HG02588 (cell line): ENCODE data around the gene FNTB.
A peak's percentile ranks its signal among the peaks of the same experiment; 100 is the strongest.

Experiments used
- ATAC-seq: cut with Tn5 transposase; IDR thresholded peaks from one replicate; pipeline ENCODE4 v1.9.1; 2021; ENCODE audit warnings: mild to moderate bottlenecking, moderate library complexity; ENCODE audit not compliant: unreplicated experiment

Gene FNTB

GRCh38 chr14:64973826-64974225 is 12.9 kb upstream of the FNTB start:
- ATAC-seq, result no peak

GRCh38 chr14:64974563-64974962 is 12.1 kb upstream of the FNTB start:
- no peak for ATAC-seq

DNA sequence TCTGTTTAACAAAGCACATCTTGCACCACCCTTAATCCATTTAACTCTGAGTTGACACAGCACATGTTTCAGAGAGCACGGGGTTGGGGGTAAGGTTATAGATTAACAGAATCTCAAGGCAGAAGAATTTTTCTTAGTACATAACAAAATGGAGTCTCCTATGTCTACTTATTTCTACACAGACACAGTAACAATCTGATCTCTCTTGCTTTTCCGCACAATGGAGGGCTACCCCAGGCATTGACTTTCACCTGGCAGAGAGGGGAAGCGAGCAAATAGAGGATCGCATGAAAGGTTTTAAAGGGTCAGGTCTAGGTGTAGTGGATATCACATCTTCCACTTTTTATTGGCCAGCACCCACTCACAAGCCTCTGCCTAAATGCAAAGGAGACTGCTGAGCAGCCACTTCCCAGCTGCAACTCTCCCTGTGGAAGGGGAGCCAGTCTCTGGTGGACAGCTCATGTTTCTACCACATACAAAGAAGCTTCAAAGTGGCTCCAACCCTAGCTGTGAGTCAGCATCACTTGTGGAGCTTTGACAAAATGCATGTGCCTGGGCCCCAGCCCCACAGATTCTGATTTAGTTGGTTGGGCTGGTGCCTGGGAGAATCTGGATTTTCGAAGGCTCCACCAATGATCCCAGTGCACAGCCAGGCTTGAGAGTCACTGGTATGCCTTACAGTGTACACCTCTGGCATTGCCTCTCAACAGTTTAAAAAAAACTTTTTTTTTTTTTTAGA is 7.2 kb upstream of the FNTB start:
- no peak for ATAC-seq

DNA sequence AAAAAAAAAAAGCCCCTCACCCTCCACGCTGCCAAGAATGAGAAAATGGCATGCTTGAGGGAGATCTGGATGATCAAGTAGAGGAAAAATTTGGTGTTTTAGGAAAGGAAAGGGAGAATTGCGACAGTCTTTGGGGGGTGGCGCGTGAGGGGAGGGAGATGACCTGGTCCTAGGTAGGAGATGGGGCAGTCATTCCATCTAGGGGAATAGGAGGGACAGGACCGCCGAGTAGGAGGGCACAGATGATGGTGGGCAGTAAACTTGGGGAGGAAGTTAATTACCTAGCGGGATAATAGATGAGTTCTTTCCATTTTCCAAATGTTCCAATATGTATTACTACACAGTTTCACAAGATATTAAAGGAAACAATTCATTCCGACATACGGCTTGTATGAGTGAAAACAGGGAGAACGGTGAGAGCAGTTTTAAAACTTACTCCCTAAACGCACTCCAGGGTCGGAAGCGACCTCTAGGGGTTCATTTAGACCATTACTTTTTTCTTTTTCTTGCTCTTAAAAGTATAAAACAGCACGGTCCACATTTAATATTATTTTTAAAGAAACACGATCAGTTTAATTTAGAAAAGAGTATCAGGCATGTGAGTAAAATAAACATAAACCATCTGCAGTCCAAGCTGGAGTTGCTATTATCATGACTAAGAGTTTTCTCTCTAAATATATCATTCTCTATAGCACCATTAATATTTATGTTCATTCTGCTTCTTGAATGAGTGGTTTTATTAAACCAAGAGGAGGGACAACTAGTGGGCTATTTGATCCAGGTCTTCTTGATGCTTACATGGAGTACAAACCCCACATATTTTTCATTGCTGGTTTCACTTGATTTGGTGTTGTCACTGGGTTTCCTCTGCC is 3.0 kb upstream of the FNTB start:
- ATAC-seq, result no peak

DNA sequence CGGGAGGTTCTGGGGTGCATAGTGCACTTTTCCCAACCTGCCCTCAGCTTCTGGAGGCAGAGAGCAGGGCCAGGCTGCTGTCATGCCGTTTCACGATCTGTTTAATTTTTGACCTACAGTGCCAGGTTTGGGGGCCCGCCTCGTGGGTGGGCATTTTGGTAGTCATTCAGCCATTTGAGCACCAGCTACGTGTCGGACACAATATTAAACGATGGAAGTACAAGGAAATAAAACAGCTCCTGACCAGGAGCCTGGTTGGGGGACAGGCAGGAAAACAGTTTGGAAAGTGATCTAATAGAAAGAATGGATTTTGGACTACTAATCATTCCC is 708 bp downstream of the FNTB start:
- ATAC-seq, result no peak

DNA sequence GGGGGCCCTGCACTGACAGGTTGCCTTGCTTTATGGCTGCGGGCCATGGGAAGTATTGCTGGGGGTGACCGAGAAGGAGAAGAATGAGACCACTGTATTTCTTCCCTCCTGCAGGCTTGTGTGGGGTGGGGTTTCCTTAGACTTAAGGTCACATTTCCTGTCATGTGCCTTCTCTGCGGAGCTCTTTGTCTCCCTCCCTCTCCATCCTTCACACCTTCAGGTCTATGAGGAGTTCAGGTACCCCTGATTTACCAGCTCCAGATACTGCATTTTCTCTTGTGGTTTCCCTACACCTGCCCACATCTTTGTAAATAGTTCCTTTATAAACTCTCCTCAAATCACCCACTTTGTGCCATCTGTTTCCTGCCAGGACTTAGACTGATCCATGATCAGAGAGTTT is 3.6 kb downstream of the FNTB start:
- no peak for ATAC-seq

DNA sequence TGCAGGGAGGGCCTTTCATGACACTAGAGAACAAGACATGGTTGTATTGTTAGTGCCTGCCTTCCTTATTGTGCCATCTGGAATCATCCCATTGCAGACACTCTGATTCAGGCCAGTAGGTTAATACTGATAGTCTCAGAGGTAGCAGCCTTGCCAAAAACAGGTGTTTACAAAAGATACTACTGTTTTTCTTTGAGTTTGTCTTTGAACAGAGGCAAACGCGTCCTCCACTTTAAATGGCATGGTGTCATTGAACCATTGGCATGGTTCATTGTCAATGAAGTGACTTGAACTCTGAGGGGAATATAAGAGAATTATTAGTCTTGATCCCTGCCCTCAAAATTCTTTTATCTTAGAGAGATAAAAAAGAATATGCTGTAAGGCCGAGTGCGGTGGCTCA is 4.2 kb downstream of the FNTB start:
- no peak for ATAC-seq

- ATAC-seq, result no peak
These were observed 5.7 kb downstream of the FNTB start for GRCh38 chr14:64992328-64992885.

GRCh38 chr14:64993266-64993930 is 6.7 kb downstream of the FNTB start:
- ATAC-seq, result no peak

GRCh38 chr14:64994540-64994939 is 7.8 kb downstream of the FNTB start:
- no peak for ATAC-seq

GRCh38 chr14:64995291-64995690 is 8.6 kb downstream of the FNTB start:
- no peak for ATAC-seq

GRCh38 chr14:64997108-64997794 is 10.6 kb downstream of the FNTB start:
- ATAC-seq, result no peak

DNA sequence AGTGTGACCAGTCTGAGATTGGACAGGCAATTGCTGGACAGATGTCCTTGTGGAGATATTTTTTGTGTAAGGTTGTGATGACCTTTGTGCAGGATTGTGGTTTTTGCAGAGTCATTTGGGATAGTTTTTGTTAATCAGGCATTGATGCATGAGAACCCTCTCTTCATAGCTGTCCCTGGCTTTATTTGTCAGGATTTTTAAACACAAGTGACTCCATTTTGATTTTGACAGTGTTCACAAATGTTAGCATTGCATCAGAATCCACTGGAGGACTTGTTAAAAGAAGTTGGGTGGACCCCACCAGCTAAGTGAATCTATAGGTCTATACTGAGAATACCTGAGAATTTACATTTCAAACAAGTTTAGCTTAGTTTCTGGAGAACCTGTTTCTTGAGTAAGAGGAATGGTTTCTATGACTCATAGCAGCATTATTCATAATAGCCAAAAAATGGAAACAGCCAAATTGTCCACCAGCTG is 11.8 kb downstream of the FNTB start:
- ATAC-seq, result no peak

GRCh38 chr14:65000898-65001591 is 14.3 kb downstream of the FNTB start:
- ATAC-seq, result no peak

GRCh38 chr14:65001723-65002122 is 15.0 kb downstream of the FNTB start:
- no peak for ATAC-seq

GRCh38 chr14:65002586-65003210 is 16.0 kb downstream of the FNTB start:
- ATAC-seq, result no peak

- ATAC-seq, result peak; percentile 64
These were observed 16.7 kb downstream of the FNTB start for GRCh38 chr14:65003394-65003793.

- ATAC-seq, result no peak
These were observed 19.6 kb downstream of the FNTB start for GRCh38 chr14:65006261-65006721.

- no peak for ATAC-seq
These were observed 20.5 kb downstream of the FNTB start for GRCh38 chr14:65007202-65007601.
